Frontal cortex (tissue), 4 donors: Measurements from ENCODE around the gene REPIN1. TPM values are rescaled to one million over a fixed set of nuclear protein-coding genes. Genes with fewer than 3 reads are reported as not detected.

Source experiments
- DNase-seq, 2 donors: peaks; one replicate each; pipeline ENCODE4 v3.0.0; 2012; ENCODE audit warnings: low spot score in 2 of 2
- FAIRE-seq: peaks from 2 replicates; lab custom pipeline; 2012; peaks lifted over from hg19 to GRCh38; lab: Jason Lieb, UNC
- total RNA-seq: library from RNA; depleted of rRNA; stranded (reverse); fragments of >200 nt; gene quantifications from one replicate; pipeline ENCODE4 v1.2.3, GENCODE V29; 2014
- donor health status: control.
- donor health status: control.
- donor health status: control.

REPIN1 gene
- total RNA-seq, 1 donor from 2014 or later: 29.3 TPM

DNA sequence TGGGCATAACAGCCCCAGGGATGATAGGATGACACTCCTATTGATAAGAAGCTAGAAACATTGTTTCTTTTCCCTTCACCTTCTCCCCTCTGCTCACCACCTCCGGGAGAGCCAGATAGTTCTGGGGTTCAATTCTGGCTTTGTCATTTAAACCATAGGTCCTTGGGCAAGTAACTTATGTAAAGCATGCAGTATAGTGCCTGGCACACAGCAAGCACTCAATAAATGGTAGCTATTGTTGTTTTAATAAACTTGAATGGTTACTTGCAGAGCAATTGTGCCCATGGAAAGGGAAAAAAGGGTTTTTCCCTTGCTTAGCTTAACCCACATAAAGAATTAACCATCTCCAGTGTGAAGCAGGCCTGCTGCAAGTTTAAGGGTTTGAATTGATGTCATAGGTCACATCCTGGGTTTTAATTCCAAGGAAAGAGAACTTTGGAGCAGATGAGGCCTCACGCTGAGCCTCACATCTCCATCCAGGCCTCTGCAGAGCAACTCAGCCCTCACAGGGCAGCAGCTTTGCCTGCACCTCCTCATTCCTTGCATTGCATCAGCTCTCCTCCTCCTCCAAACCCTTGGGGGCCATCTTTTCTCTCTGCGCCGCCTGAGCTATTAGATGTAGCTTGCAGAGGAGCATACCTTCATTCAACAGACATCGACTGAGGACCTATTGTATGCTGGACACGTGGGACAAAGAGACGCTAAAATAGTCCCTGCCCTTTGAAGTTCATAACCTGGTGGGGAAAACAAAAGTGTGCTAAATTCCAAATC is 33.4 kb downstream of the REPIN1 start:
- FAIRE-seq: no peak
- no peak for DNase-seq

DNA sequence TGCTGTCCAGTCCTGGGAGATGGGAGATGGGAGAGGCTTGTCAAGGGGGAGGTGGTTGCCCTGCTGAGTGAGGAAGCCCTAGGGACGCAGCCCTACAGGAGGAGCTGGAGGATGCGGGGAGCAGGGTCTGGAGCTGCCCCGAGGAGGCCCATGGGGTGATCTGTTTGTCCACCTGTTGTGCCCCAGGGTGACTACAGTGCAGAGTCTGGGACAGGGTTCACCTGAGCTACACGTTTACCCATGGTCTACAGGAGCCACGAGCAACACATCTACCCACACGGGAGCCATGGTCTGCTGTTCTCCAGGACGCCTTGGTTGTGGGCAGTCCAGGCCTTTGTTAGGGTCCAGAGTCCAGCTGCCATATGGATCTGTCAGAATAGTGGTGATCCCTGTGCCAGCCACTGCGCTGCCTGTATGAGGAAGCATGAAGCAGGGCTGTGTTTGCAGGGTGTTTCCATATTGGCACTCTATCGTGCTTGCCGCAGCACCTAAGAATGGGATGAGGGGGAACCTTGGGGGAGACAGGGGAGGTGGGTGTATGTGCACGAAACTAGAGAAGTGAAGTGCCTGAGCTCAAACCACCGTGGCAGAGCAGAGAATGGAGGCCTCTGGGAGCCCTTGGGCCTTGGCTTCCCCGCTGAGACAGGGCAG is 34.2 kb downstream of the REPIN1 start:
- FAIRE-seq: no peak
- no peak for DNase-seq

DNA sequence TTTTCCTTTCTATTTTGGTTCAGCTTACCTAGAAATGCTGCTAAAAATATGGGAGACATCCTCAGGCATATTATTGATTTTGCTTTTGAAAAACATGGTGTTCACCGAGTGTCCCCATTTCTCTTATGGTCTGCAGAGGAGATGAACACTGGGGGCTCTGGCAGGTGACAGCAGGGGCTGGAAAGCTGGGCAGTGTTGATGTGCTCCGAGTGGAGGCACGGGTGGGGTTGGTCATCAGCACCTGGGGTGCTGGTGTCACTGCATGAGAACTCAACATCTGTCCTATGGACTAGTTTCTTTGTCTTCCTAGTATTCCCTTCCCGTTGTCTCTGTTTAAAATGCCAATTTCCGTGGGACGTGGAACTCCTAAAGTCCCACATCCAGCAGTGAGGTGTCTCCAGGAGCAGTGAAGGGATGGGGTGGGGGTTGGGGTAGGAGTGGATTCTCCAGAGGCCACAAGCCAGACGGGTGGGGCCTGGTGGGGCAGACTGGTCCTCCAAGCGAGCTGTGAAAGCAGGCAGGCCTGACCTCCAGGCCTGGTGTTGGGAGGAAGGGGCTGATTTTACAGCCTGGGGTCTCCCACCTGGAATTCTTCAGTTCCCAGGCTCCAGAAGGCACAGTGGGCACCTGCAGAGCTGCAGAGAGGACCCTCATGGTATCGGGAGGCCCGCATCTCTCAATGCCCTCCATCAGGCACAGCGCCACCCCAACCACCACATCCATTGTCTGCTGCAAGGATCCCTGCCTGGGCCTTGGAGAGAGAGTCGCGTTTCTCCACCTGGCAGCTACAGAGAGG is 35.0 kb downstream of the REPIN1 start:
- FAIRE-seq (no peak), DNase-seq (no peak)

DNA sequence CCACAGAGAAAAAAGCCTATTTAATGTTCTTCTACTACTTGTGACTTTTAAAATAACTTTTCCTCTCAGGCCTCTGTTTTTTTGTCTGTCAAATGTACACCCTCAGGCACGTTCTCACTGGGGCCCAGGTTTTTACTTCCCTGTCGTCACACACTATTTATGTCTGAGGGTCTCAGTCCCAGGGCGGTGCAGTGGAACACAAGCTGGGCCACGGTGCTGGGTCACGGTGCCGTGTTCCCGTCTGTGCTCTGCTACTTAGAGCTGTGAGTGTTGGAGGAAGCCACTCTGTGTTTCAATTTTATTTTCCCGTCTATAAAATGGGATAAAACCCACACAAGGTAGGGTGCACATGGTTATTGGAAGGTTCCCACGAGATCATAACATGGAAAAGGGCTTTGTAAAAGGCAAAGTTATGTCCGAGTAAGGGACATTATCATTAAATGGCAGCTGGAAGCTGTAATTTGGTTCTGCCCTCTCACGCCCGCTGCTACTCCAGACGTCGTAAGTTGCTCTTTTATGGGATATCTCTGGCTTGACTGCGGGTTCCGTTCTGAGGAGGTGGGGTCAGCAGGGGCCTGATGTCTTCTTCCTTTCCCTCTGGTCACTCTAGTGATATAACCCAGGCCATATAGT is 35.7 kb downstream of the REPIN1 start:
- DNase-seq (no peak), FAIRE-seq (no peak)

DNA sequence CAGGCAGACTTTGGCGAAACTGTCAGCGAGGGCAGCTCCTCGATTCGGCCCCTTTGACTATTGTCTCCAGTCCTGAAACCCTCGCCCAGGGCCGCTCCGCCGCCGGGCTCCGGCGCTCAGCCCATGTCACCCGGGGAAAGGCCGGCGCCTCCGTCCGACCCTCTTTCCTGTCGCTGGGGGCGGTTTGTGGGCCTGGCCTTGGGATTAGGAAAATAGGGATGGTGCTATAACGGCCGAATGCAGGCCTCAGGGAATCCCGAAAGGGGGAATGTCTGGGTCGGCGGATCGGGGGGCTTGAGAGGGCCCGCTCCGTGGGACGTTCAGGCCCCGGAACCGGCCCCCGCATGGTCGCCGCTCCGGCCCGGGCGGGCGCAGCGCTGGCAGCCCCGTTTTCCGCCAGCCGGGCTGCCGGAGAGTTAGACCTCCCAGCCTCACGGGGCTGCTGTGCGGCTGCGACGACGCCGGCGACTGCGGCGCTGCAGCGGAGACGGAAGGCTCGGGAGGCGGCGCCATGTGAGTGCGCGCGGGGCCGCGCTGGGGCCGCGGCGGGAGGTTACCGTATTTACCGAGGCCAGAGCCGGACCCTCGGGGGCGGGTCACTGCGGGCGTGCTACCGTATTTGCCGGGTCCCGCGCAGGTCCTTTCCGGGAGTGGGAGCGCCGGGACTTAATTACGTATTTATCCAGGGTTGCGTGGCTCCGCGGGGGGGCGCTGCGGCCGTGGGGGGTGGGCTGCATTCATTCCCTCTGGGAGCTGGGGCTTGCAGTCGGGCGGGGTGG is 36.4 kb downstream of the REPIN1 start:
- FAIRE-seq (no peak), DNase-seq (peak; percentile 95)

DNA sequence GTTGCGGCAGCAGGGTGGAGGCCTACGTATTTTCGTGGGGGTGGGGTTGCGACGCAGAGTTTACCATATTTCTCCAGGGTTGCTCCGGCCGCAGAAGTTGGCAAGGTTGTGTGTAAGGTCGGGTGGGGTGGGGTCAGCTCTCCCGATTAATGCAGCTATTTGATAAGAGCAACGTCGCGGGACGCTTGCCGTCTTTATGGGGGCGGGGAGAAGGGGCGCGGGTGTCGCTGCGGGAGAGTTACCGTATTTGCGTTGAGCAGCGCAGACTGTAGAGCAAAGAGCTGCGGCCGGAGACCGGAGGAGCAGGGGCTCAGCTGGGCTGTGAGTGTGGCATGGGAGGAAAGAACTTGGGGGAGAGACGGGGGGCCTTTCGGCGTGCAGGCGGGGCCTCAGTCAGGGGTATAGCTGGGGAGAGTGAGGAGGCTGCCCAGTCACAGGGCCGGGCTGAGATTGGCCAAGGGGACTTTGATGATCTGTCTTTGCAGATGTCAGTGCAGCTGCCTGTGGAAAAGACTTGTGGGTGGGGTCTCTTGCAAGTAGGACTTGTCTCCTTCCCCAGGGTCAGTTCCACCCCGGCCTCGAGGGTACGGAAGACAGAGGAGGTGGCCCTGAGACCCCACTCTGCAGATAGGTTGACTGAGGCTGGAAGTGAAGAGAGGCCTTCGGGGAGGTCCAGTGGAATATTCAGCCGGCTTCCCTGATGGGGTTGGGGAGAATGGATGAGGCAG is 37.1 kb downstream of the REPIN1 start:
- DNase-seq (peak; percentile 57 to 68), FAIRE-seq (no peak)

DNA sequence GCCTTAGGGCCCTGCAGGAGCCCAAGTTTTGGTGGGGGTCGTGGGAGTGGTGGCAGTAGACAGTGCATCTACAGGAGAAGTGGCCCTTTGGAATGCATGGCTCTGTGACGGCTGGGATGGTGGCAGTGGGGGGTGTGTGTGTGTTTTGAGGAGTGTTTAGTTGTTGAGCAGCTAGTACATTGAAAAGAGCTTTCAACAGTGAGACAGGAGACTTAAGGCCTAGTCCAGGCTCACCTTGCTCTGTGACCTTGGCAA is 37.6 kb downstream of the REPIN1 start:
- DNase-seq: no peak
- FAIRE-seq: no peak

DNA sequence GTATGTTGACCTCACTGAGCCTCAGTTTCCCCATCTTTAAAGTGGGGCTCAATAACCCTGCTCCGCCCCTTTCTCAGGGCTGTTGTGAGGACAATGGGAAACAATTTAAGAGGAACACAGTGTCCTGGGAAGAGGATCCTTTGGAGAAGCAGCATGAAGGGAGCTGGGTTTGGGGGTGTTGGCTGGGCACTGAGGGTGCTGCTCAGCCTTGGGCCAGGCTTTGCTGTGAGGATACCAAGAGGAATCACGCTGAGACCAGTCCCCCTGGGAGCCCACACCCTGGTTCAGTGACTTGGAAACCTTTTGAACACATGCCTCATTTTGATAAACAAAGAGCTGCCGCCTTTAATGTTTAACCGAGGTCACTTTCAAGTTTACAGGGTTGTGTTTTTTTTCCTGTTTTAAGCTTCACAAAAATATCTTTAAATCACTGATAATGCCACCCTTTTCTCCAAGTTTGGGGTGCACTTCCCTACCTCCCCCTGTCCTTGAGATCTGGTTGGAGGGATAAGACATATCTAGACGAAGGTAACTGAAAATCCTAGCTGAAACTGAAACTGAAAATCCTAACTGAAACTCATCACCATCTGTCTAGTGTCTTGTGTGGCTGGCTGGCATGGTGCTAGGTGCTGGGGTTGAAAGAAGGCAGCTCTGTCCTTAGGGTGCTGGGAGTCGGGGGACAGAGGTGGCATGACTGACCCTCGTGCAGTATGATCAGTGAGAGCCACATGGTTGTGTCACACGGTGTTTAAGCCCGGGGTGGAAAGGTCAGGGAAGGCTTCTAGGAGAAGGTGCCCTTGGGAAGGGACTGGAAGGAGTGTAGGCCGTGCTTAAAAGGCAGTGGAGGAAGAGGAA is 38.2 kb downstream of the REPIN1 start:
- no peak for DNase-seq
- FAIRE-seq: no peak

DNA sequence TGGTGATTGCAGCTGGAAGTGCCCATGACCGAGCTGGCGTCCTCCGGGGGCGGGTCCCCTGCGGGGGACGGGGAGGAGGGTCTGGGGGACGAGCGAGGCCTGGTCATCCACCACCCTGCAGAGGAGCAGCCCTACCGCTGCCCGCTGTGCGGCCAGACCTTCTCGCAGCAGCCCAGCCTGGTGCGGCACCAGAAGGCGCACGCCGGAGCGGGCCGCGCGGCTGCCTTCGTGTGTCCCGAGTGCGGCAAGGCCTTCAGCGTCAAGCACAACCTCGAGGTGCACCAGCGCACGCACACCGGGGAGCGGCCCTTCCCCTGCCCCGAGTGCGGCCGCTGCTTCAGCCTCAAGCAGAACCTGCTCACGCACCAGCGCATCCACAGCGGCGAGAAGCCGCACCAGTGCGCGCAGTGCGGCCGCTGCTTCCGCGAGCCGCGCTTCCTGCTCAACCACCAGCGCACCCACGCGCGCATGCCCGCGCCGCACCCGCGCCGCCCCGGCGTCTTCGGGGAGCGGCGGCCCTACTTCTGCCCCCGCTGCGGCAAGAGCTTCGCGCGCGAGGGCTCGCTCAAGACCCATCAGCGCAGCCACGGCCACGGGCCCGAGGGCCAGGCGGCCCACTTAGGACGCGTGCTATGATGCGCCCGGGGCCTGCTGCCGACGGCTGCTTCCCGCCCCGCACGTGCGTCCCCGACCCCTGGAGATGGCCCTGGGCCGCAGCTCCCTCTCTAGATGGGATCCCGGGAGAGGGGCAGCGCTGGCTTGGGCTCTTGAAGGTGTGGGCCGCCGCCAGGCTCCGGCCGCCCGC is 39.2 kb downstream of the REPIN1 start:
- DNase-seq (no peak), FAIRE-seq (no peak)

DNA sequence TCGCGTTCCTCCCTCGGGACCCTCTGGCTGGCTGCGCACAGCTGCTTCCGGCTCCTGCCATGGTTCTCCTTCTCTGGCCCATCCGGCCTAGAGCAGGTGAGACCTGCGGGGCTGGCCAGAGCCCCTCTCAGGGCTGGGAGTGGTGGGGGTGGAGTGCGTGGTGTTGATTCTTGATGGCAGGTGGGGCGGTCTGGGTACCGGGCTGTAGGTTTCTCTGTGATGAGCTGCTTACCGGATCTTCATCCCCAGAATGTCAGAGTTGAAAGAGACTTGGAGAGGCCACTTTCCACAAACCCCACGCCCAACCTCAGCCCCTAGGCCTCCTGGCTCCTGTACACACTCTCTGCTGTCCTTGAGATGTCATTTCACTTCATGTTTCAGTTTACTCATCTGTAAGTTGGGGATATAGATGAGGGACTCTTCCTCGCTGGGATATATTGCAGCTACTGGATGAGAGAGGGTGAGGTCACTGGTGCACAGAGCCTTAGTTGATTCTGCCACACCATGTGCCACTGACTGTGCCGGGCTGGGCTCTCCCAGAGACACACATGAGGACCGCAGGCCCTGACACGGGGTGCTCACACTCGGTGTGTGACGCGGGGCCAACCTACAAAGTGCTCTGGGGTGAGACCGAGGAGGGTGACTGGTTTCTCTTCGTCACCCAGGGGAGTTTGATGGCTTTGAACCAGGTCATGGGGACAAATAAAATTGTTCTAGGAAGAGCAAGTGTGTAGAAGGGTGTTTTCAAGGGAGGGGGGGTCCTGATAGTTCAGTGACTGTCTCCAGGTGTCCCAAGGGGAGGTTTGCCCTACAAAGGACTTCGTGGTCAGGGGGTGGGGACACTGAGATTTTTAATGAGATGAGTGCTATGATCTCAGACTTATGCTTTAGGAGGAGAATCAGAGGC is 40.0 kb downstream of the REPIN1 start:
- DNase-seq (no peak), FAIRE-seq (no peak)

DNA sequence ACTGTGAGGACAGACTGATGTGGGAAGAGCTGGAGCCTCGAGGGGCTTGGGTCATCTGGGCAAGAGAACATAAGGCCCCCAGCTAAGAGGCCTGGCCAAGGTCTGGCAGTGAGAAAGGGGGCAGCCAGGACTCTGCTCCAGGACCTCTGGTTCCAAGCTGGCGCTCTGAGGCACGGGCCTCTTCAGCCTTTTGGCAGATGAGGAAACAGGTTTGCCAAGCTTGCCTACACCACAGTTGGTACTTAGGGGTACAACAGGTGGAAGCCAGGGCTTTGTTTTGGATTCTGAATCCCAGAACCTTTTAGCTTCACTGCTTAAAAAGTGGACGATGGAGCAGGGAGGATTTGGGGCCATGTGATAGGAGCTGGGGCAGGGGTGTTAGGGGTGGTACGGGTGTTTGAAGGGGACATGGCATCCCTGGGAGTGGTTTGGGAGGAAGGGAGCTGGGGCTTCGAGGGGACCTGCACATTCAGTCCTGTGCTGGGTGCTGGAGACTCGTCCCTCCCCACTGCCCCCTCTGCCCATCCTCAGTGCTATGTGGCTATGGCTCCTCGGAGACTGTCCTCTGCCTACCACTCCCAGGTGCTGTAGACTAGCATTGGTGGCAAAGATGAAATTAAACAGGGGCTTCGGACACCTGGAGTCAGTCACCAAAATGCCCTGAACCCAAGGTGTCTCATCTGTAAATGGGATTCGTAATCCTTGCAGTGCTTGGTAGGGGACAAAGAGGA is 40.8 kb downstream of the REPIN1 start:
- DNase-seq (no peak), FAIRE-seq (no peak)

DNA sequence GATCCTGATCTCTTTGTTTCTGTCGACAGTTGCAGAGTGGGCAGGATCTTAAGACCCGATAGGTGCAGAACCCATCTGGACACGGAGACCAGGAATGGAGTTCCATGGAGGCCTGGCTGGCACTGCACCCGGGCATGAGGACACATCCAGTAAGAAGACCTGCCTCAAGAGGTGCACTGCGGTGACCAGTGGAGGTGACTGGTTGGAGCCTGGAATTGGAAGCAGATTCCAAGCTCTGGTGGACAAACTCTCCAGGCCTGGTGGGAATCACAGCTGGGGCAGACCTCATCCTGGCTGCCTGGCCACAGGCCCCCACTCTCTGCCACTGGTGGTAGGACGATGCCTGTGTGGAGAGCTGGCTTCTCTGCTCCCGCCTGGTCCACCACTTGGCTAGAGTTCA is 41.5 kb downstream of the REPIN1 start:
- FAIRE-seq (no peak), DNase-seq (no peak)

DNA sequence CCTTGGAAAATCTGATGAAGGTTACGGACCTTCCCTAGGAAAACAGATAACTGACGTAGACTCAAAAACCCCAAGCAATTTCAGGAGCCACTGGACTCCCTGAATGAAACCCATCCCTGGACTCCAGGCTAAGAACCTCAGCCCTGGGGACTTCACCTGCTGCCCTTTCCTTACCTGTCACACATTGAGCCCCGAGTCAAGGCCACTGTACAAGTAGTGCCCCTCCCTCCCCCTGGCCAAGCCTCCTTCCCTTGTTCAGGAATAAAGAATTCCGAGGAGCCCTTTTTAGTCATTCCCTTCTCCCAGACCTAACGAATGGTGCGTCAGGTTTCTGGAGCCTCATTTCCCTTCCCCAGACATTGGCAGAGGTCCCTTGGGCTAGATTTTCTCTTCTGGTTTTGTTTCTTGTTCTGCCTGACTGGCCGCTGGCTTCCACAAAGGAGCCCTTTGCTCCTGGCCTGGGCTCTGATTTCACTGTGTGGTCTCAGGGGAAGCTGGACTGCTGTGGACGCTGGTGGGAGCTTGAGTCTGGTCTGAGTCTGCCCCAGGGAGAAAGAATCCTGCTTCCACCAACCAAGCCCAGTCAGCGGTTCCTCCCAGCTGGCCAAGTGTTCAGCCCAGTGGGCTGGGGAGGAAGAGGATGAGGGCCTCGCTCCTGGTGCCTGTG is 42.2 kb downstream of the REPIN1 start:
- FAIRE-seq: no peak
- peak in 1 of 2 donors; percentile 58 for DNase-seq

DNA sequence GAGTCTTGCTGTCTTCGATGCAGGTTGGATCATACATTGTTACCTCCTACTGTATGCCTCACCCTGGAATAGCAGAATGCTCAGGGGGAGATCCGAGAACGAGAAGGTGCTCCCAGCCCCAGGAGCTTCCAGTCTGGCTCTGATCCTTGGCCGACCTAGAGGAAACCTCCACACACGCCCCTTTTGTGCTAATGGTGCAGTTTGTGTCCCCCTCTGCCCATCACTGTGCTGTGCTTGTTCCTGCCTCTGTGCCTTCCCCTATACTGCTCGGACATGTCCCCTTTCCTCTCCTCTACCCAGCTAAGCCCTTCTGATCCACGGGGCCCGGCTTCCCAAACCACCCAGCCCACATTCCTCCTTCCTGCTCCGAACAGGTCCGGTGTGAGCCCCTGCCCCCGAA is 43.0 kb downstream of the REPIN1 start:
- no peak for DNase-seq
- no peak for FAIRE-seq

DNA sequence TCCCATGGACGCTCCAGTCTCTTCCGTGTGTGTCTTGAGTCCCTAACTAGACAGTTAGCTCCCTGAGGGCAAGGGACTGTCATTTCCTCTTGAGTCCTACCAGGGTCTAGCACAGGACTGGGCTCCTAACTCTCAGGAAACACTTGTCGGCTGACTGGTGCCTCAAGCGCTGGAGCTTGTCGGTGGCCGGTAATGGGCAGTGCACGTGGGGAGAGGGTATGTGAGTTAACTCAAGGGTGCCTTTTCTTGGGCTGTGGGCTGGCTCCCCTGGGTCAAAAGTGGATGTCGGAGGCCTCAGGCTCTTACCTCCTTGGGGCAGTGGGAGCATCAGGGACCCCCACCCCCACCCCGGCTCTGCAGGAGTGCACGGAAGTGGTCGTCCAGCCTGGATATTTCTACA is 43.4 kb downstream of the REPIN1 start:
- FAIRE-seq: no peak

More for the DNA sequence above, 43.4 kb downstream of the REPIN1 start:
- no peak for DNase-seq
